ENCODE data around the gene S100A8. TPM values are rescaled to one million over a fixed set of nuclear protein-coding genes. Genes with fewer than 3 reads are reported as not detected.

The S100A8 gene
- total RNA-seq, 1 experiment from 2014 or later: 1.4 TPM

DNA sequence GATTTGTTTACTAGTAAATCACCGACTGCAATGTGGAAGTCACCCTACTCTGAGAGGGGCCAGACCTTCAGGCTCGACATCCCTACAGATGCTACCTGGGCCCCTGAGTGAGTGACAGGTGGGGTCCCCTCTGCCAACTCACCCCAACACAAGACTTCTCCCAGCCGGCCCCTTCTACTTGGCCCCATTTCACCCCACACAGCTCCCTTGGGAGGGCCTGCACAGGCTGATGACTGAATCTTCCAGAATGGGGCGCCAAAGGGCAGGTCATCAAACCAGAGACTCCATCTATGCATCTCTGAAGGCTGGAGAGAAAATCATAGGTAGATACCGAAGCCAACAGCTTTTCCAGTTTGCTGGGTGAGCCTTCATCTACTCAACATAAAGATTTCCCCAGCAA, 9.4 kb upstream of the S100A8 start:
- CTCF ChIA-PET: interaction anchor here (1.2 kb wide), 2 partner anchors 48 to 95 kb away, joined by 4 to 5 read pairs; no protein-coding TSS in a partner anchor
- no peaks in the 10 kb centered on the region for H3K9me3 ChIP-seq (ENCODE audit: control insufficient read depth in 1 of 2, insufficient read depth in 1 of 2, low read depth in 1 of 2, low read length in 2 of 2)
- DNase-seq (ENCODE audit: low read depth, low spot score) (no peak), ATAC-seq (no peak)
- H3K27me3 ChIP-seq (ENCODE audit: insufficient read depth, low read length): peaks cover 62% of the 10 kb centered on the region
- no peak overlapping the region for H3K4me3 ChIP-seq (replicated peaks in 1 of 2; ENCODE audit: low read depth in 1 of 2, low read length in 2 of 2)
- H3K9ac ChIP-seq (ENCODE audit: low read length): no peak overlapping the region
- TF ChIP-seq RAD21 (IDR thresholded peaks at IDR 0.05; ENCODE audit: low read depth): peak; percentile 39
- no peak for TF ChIP-seq ZNF274 (IDR thresholded peaks at IDR 0.05; ENCODE audit: low read depth, low read length)
- TF ChIP-seq CTCF (IDR thresholded peaks at IDR 0.05 in 2 of 3, conservative IDR thresholded peaks at IDR 0.05 in 1 of 3; ENCODE audit: borderline replicate concordance in 1 of 3, insufficient read depth in 1 of 3, low read depth in 2 of 3, low read length in 2 of 3): 0 out of 6 replicates have a peak, but pooled peaks of 1 of the 3 experiments have one; percentile 13
- H3K79me2 ChIP-seq (ENCODE audit: insufficient read depth, low read length): no peaks in the 10 kb centered on the region
- intact Hi-C loops (cut with micrococcal nuclease): loop anchor here (5.0 kb wide), 1 partner anchor 97 kb away; no protein-coding TSS in a partner anchor
- RAD21 ChIA-PET (ENCODE audit: low non-redundant PET in 1 of 2, low total read pairs in 2 of 2, uncharacterized antibody in 2 of 2, unreplicated experiment in 2 of 2): no interaction called here
- H3K9me2 ChIP-seq (ENCODE audit: insufficient read depth): no peaks in the 10 kb centered on the region
- H3K36me3 ChIP-seq (ENCODE audit: control insufficient read depth in 1 of 2, insufficient read depth in 2 of 2, low read length in 2 of 2): no peaks in the 10 kb centered on the region
- no peak overlapping the region for H2AFZ ChIP-seq (ENCODE audit: low read depth, low read length, poor library complexity, severe bottlenecking)
- POLR2A ChIA-PET: no interaction called here
- no peak overlapping the region for H3K27ac ChIP-seq (ENCODE audit: low read depth, low read length)
- H3K4me2 ChIP-seq (ENCODE audit: low read length): no peak overlapping the region
- H3K4me1 ChIP-seq (ENCODE audit: control insufficient read depth in 1 of 2, insufficient read depth in 2 of 2, low read length in 2 of 2): no peaks in the 10 kb centered on the region
- no TSS peak for BruUV-seq (replicated peaks)
- no peaks in the 10 kb centered on the region for H4K20me1 ChIP-seq (ENCODE audit: insufficient read depth)

GRCh38 chr1:153399401-153400055, 8.7 kb upstream of the S100A8 start:
- no TSS peak for BruUV-seq (replicated peaks)
- DNase-seq (ENCODE audit: low read depth, low spot score): no peak
- ChIA-PET POLR2A (no interaction called here), CTCF (interaction anchor here (1.2 kb wide), 2 partner anchors 47 to 96 kb away, joined by 4 to 5 read pairs; no protein-coding TSS in a partner anchor), RAD21 (ENCODE audit: low non-redundant PET in 1 of 2, low total read pairs in 2 of 2, uncharacterized antibody in 2 of 2, unreplicated experiment in 2 of 2) (no interaction called here)
- Histone ChIP-seq H3K79me2 (ENCODE audit: insufficient read depth, low read length) (no peaks in the 10 kb centered on the region), H3K27ac (ENCODE audit: low read depth, low read length) (no peak overlapping the region), H3K9ac (ENCODE audit: low read length) (no peak overlapping the region), H3K4me3 (replicated peaks in 1 of 2; ENCODE audit: low read depth in 1 of 2, low read length in 2 of 2) (no peak overlapping the region), H4K20me1 (ENCODE audit: insufficient read depth) (no peaks in the 10 kb centered on the region), H3K9me2 (ENCODE audit: insufficient read depth) (no peaks in the 10 kb centered on the region), H2AFZ (ENCODE audit: low read depth, low read length, poor library complexity, severe bottlenecking) (no peak overlapping the region), H3K27me3 (ENCODE audit: insufficient read depth, low read length) (peaks cover 69% of the 10 kb centered on the region), H3K36me3 (ENCODE audit: control insufficient read depth in 1 of 2, insufficient read depth in 2 of 2, low read length in 2 of 2) (no peaks in the 10 kb centered on the region), H3K4me1 (ENCODE audit: control insufficient read depth in 1 of 2, insufficient read depth in 2 of 2, low read length in 2 of 2) (no peaks in the 10 kb centered on the region), H3K4me2 (ENCODE audit: low read length) (no peak overlapping the region), H3K9me3 (ENCODE audit: control insufficient read depth in 1 of 2, insufficient read depth in 1 of 2, low read depth in 1 of 2, low read length in 2 of 2) (no peaks in the 10 kb centered on the region)
- intact Hi-C loops (cut with micrococcal nuclease): loop anchor here (5.0 kb wide), 1 partner anchor 98 kb away; no protein-coding TSS in a partner anchor
- ATAC-seq: no peak
- TF ChIP-seq SP1 (IDR thresholded peaks at IDR 0.05; ENCODE audit: low read depth): no peak
- TF ChIP-seq YY1 (IDR thresholded peaks at IDR 0.05; ENCODE audit: extremely low read depth, insufficient replicate concordance, low read depth, low read length): no peak
- TF ChIP-seq CEBPB (IDR thresholded peaks at IDR 0.05; ENCODE audit: low read depth): no peak
- TF ChIP-seq, protein P1, sequence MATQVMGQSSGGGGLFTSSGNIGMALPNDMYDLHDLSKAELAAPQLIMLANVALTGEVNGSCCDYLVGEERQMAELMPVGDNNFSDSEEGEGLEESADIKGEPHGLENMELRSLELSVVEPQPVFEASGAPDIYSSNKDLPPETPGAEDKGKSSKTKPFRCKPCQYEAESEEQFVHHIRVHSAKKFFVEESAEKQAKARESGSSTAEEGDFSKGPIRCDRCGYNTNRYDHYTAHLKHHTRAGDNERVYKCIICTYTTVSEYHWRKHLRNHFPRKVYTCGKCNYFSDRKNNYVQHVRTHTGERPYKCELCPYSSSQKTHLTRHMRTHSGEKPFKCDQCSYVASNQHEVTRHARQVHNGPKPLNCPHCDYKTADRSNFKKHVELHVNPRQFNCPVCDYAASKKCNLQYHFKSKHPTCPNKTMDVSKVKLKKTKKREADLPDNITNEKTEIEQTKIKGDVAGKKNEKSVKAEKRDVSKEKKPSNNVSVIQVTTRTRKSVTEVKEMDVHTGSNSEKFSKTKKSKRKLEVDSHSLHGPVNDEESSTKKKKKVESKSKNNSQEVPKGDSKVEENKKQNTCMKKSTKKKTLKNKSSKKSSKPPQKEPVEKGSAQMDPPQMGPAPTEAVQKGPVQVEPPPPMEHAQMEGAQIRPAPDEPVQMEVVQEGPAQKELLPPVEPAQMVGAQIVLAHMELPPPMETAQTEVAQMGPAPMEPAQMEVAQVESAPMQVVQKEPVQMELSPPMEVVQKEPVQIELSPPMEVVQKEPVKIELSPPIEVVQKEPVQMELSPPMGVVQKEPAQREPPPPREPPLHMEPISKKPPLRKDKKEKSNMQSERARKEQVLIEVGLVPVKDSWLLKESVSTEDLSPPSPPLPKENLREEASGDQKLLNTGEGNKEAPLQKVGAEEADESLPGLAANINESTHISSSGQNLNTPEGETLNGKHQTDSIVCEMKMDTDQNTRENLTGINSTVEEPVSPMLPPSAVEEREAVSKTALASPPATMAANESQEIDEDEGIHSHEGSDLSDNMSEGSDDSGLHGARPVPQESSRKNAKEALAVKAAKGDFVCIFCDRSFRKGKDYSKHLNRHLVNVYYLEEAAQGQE (IDR thresholded peaks at IDR 0.05; ENCODE audit: low read depth): no peak
- TF ChIP-seq, protein P2, sequence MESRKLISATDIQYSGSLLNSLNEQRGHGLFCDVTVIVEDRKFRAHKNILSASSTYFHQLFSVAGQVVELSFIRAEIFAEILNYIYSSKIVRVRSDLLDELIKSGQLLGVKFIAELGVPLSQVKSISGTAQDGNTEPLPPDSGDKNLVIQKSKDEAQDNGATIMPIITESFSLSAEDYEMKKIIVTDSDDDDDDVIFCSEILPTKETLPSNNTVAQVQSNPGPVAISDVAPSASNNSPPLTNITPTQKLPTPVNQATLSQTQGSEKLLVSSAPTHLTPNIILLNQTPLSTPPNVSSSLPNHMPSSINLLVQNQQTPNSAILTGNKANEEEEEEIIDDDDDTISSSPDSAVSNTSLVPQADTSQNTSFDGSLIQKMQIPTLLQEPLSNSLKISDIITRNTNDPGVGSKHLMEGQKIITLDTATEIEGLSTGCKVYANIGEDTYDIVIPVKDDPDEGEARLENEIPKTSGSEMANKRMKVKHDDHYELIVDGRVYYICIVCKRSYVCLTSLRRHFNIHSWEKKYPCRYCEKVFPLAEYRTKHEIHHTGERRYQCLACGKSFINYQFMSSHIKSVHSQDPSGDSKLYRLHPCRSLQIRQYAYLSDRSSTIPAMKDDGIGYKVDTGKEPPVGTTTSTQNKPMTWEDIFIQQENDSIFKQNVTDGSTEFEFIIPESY (IDR thresholded peaks at IDR 0.05; ENCODE audit: extremely low read depth, insufficient replicate concordance, low read length): no peak
- TF ChIP-seq EZH2phosphoT487 (IDR thresholded peaks at IDR 0.05; ENCODE audit: borderline replicate concordance): no peak

All from HCT116 (cell line).